DMS153 treated with DMSO at 0.1 percent for 48 hours (cell line): ENCODE results near the gene TBC1D32.
"Not testable (repeated sequence)": the region's sequence is repeated elsewhere in the genome, so short reads cannot be mapped to it uniquely, and the experiment has no call there.

Experiments used
- DNase-seq: peaks from one replicate; lab custom pipeline; 2025; ENCODE audit not compliant: unreplicated experiment; lab: John Stamatoyannopoulos, UW

Gene TBC1D32

GRCh38 chr6:121236984-121237383, 97.3 kb downstream of the TBC1D32 start:
- no peak for DNase-seq

DNA sequence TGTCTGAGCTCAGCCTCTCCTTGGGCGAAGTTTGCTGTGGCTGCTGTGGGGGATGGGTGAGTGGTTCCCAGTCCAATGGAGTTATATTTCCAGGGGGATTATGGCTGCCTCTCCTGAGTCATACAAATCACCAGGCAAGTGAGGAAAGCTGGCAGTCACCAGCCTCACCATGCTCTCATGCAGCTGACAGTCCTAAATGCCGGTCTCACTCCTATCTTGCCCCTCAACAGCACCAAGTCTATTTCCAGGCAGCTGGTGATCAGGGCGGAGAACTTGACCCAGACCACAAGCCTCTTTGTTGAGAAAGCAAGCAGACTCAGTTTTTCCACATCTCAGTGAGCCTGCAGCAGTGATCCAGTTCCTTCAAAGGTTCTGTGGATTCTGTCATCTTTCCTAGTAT, 98.9 kb downstream of the TBC1D32 start:
- no peak for DNase-seq

GRCh38 chr6:121223930-121224329, 110.3 kb downstream of the TBC1D32 start:
- DNase-seq: no peak

DNA sequence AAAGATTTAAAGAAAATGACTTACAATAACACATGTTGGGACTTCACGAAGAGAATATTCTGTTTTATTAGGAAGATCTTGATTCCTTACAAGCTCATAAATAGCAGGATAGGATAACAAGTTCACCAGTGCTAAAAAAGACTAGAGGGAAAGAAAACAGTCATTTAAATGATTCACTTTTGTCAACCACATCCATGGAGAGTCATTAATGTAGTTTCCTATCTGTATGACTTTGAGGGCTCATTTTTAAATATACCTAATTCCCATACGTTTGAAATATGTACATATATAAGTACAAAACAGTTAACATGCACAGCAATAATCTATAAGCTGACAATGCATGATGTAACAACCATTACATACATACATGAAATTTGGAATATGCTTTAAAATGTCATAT, 111.1 kb downstream of the TBC1D32 start:
- no peak for DNase-seq

DNA sequence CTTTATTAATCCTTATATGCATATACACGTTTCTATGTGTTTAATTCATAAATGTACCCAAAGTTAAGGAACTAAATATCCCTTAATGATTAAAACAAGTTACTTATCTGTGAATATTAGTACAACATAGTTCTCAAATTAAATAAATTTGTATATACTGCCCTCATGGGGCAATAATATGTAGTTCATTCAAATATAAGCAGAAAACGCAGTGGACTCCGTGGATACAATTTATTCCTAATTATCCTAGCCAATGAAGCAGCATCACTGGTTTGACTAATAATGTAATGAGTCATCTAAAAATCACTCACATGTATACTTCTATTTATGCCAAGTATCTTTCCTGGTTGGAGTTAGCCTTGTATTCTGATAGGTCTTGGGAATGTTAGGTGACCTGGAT, 111.6 kb downstream of the TBC1D32 start:
- no peak for DNase-seq

- DNase-seq: no peak
Observed at GRCh38 chr6:121216928-121217327, 117.4 kb downstream of the TBC1D32 start.

DNA sequence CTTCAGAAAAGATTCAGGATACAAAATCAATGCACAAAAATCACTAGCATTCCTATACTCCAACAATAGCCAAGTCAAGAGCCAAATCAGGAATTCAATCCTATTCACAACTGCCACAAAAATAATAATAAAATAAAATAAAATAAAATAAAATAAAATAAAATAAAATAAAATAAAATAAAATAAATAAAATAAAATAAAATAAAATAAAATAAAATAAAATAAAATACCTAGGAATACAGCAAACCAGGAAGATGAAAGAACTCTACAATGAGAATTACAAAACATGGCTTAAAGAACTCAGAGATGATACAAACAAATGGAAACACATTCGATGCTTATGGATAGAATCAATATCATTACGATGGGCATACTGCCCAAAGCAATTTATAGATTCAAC, 120.9 kb downstream of the TBC1D32 start:
- not testable (repeated sequence) for DNase-seq

DNA sequence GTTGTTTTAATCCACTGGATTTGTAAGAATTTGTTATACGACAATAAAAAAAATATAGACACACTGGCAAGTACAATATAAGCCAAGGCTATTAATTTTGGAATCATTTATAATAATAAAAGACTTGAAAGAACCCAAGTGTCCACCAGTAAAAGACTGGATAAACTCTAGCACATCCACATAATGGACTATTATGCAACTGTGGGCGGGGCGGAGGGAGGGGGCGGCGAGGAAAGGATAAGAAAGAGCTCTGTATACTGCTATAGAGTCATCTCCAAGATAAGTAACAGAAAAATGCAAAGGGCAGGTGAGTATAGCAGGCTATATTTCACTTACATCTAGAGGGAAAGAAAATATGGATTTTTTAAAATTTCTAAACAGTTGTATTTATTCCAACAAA, 123.3 kb downstream of the TBC1D32 start:
- DNase-seq: no peak

DNA sequence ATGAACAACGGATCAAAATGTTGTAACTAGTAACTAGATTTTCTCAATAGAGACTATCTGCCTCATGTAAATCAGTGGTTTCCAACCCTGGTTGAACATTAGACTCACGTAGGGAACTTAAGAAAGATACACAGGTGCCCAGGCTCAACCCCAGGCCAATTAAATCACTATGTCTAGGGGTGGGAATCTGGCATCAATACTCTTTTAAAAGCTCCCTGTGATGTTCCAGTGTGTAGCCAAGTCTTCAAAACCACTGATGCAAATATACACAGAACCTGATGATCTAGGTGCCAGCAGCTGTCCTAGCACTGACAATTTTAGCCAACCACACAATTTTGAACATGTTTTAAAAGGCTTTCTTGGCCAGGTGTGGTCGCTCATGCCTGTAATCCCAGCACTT, 128.7 kb downstream of the TBC1D32 start:
- DNase-seq: no peak

GRCh38 chr6:121201105-121201504, 133.2 kb downstream of the TBC1D32 start:
- no peak for DNase-seq

- DNase-seq: not testable (repeated sequence)
Observed at GRCh38 chr6:121196042-121196441, 138.2 kb downstream of the TBC1D32 start.

DNA sequence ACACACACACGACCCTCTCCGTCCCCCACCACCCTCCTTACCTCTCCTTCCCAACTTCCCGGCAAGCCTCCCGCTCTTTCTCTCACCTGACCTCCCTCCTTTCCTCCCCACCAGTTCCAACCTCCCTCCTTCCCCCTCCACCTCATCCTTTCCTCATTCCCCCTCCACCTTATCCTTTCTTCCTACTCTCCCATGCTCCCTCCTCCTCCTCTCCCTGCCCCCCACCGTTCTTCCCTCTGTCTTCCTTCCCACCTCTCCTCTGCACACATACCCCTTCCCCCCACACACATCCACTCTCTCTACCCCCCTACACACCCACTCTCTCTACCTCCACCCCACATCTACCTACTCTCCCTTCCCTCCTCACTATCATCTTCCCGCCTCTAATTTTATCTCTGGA, 144.2 kb downstream of the TBC1D32 start:
- DNase-seq: no peak

DNA sequence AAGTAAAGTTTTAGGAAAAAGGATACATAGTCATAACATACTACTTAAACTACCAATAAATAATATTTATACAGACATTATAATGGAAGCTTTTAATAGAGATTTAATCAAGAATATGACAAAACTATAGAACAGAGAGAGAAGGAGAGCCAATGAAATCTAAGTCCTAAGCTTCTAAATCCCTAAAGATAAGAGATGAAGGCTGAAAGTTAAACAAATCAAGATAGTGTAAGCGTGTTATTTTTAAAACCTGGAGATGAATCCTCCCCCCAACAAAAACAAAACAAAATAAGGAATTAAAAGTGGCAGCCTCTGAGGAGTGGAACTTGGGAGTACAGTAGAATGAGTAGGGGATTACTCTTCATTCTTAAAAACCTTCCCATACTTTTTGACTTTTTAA, 145.9 kb downstream of the TBC1D32 start:
- no peak for DNase-seq

DNA sequence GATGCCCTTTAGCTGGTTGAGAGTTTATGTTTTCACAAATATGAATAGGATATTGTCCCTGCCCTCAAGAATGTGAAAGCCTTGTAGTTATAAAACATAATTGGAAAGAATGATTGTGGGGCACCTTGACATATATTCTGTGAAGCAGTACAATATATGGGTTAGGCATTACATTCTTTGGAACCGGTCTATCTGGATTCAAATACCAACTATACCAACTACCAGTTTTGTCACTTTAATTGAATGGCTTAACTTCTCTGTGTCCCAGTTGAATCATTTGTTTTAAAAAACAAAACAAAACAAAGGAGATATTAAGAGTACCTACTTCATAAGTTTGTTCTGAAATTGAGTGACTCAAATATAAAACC, 146.5 kb downstream of the TBC1D32 start:
- DNase-seq: no peak

DNA sequence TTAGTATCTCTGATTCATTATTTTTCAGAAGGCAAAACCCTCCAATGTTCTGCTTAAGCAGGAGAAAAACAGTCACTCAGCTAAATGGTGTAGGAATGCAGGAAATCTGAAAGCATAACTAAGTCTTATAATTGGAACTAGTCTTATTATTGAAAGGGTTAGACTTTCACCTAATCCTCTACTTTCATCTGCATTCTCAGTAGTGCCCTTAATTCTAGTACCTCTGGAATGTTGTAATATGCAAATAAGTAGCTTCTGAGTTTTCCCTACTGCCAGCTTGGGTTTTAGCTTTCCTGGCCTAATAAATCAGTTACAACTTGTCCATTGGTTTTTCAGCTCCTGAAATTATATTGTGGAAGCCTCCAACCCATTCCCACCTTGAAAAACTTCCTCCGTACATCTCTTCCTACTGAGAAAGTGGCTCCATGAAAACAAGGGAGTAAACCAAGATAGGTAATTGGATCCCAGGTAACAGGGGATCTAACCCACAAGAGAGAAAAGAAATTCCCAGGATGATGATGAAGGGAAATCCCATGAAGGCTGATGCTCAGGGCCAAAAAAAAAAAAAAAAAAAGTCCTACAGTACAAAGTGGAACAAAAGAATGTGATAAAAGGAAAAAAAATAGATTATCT, 147.0 kb downstream of the TBC1D32 start:
- no peak for DNase-seq

GRCh38 chr6:121183742-121184141, 150.5 kb downstream of the TBC1D32 start:
- no peak for DNase-seq

DNA sequence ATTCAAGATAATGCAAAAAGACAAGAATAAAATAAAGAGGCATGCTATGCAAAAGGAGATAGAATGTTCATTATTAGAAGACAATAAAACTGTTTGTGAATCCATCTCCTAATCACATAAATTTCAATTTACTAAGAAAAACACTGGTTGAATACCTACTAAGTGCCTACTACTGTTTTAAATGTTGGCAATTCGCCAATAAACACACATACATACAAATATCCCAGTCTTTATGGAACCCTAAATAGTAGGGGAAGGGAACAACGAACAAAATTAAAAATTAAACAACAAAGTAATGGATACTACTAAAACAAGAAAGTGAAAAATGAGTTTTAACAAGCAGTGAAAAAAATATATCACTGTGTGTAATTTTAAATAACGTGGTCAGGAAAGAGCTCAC, 158.5 kb downstream of the TBC1D32 start:
- DNase-seq: no peak

- not testable (repeated sequence) for DNase-seq
Observed at GRCh38 chr6:121172451-121172850, 161.8 kb downstream of the TBC1D32 start.

GRCh38 chr6:121171879-121172278, 162.4 kb downstream of the TBC1D32 start:
- no peak for DNase-seq

GRCh38 chr6:121161886-121162285, 172.4 kb downstream of the TBC1D32 start:
- no peak for DNase-seq

DNA sequence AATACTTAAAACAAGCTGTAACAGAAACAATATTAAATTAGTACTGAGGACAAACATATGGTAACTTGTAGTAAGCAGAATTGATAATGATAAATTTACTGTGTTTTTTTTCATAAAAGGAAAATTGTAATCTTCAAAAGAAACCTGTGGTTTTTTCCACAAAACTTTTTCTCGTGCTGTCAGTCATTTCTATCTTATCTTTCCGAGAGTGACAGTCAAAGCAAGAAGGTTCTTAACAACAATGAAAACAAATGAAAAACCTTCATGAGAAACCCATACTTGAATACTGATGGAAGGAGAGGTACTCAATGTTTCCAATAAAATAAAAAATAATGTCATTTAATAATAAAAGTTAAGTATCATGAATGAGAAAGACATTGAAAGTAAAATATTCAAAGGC, 174.0 kb downstream of the TBC1D32 start:
- no peak for DNase-seq

DNA sequence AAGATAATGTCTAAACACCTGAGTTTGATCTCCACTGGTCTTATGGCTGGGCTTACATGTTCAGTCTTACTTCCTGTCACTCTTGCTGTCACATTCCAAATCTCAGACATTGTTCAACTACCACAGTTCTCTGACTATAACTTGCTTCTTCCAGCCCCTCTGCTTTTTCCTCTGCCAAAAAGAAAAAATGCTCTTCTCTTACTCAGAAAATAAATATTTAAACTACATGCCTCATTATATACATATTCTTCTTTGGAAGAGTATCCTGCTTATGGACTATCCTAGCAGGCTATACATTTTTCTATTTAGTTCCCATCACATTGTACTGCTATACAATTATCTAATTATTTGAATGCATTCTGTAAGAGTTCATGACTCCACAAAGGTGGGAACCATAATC, 175.4 kb downstream of the TBC1D32 start:
- no peak for DNase-seq

- DNase-seq: no peak
Observed at GRCh38 chr6:121158438-121158837, 175.8 kb downstream of the TBC1D32 start.

DNA sequence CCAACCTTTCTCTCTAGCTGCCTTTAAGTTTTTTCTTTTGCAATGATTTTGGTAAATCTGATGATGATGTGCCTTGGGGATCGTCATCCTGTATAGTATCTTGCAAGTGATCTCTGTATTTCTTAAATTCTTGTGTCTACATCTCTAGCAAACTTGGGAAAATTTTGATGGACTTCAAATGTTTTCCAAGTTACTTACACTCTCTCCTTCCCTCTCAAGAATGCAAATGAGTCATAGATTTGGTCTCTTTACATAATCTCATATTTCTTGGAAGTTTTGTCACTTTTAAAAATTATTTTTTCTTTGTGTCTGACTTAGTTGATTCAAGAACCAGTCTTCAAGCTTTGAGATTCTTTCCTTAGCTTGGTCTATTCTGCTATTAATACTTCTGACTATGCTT, 176.4 kb downstream of the TBC1D32 start:
- DNase-seq: no peak
